ENCODE data around the gene RFX6.

RFX6 gene

DNA sequence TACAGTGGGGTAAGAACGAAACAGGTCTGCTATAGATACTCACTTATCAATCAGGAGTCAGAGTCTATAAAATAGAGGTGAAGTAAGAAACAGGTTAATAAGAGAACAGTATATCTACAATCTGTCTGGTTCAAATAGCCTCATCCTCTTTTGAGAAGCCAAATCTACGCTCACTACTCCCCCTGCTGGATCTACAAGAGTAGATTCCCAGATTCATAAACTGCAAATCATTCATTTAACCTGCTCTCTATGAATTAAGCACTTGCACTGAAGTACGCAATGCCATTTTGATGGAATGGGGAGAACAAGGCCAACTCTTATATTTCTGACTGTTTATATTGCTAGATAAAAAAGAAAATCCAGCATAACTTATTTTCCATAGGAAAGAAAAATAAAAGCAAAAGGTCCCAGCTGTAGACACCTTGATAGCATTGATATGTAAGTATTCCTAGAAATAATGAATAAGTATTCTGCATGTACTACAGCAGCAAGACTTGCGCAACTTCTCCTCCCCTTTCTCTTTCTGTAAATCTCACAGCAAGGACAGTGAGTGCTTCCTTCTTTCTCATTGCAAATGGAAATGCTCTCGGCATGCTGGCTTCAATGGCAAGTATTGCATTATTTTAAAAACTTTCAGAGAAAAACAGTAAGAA lies 92.3 kb downstream of the RFX6 start:
- ChIA-PET POLR2A (no interaction called here), CTCF (interaction anchor here (0.5 to 5.3 kb wide), 52 partner anchors 9 to 857 kb away, joined by 3 to 106 read pairs (median 4); partner anchors contain the start of gene RFX6)
- no peaks in the 10 kb centered on the region for H3K36me3 ChIP-seq (ENCODE audit: control insufficient read depth in 2 of 2, insufficient read depth in 1 of 2, low read length in 2 of 2)
- no peak overlapping the region for H3K27ac ChIP-seq (ENCODE audit: extremely low read depth, low read depth, low read length)
- no peaks in the 10 kb centered on the region for H3K9me3 ChIP-seq (ENCODE audit: control insufficient read depth, insufficient read depth, low read depth, low read length)
- H3K4me3 ChIP-seq (ENCODE audit: low read depth, low read length): no peak overlapping the region
- no peaks in the 10 kb centered on the region for H3K4me1 ChIP-seq (ENCODE audit: control insufficient read depth, insufficient read depth, low read length)
- no peak for TF ChIP-seq ZNF664 (tag by site-specific recombination; IDR thresholded peaks at IDR 0.05)
- TF ChIP-seq ZNF391 (tag by site-specific recombination; IDR thresholded peaks at IDR 0.05; ENCODE audit: borderline replicate concordance, low read depth): no peak
- TF ChIP-seq ZNF426 (tag by site-specific recombination; IDR thresholded peaks at IDR 0.05): no peak
- no peak for TF ChIP-seq ZNF610 (tag by site-specific recombination; IDR thresholded peaks at IDR 0.05; ENCODE audit: borderline replicate concordance)
- TF ChIP-seq, protein P1, sequence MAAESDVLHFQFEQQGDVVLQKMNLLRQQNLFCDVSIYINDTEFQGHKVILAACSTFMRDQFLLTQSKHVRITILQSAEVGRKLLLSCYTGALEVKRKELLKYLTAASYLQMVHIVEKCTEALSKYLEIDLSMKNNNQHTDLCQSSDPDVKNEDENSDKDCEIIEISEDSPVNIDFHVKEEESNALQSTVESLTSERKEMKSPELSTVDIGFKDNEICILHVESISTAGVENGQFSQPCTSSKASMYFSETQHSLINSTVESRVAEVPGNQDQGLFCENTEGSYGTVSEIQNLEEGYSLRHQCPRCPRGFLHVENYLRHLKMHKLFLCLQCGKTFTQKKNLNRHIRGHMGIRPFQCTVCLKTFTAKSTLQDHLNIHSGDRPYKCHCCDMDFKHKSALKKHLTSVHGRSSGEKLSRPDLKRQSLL (tag by site-specific recombination; IDR thresholded peaks at IDR 0.05): no peak
- TF ChIP-seq ZNF394 (tag by site-specific recombination; IDR thresholded peaks at IDR 0.05; ENCODE audit: borderline replicate concordance): no peak
- TF ChIP-seq ZNF785 (tag by site-specific recombination; IDR thresholded peaks at IDR 0.05): no peak
- no peak for TF ChIP-seq ZSCAN18 (tag by site-specific recombination; IDR thresholded peaks at IDR 0.05)
- TF ChIP-seq ZNF544 (tag by site-specific recombination; IDR thresholded peaks at IDR 0.05): no peak
- TF ChIP-seq, protein P2, sequence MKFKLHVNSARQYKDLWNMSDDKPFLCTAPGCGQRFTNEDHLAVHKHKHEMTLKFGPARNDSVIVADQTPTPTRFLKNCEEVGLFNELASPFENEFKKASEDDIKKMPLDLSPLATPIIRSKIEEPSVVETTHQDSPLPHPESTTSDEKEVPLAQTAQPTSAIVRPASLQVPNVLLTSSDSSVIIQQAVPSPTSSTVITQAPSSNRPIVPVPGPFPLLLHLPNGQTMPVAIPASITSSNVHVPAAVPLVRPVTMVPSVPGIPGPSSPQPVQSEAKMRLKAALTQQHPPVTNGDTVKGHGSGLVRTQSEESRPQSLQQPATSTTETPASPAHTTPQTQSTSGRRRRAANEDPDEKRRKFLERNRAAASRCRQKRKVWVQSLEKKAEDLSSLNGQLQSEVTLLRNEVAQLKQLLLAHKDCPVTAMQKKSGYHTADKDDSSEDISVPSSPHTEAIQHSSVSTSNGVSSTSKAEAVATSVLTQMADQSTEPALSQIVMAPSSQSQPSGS (tag by site-specific recombination; IDR thresholded peaks at IDR 0.05; ENCODE audit: low read depth): no peak
- peak; percentile 54; the same call in 1 of the 2 replicates for TF ChIP-seq CTCF (tag by site-specific recombination; IDR thresholded peaks at IDR 0.05)
- TF ChIP-seq ZBTB49 (tag by site-specific recombination; IDR thresholded peaks at IDR 0.05; ENCODE audit: low read depth): no peak
- TF ChIP-seq BCL11A (tag by site-specific recombination; IDR thresholded peaks at IDR 0.05; ENCODE audit: low read depth): no peak
- no peak for TF ChIP-seq ZBTB8A (tag by site-specific recombination; IDR thresholded peaks at IDR 0.05)
- TF ChIP-seq ZNF501 (tag by site-specific recombination; IDR thresholded peaks at IDR 0.05): no peak
- TF ChIP-seq ZNF239 (tag by site-specific recombination; IDR thresholded peaks at IDR 0.05): no peak
- TF ChIP-seq ZNF521 (tag by site-specific recombination; IDR thresholded peaks at IDR 0.05): no peak
- no peak for TF ChIP-seq MYNN (tag by site-specific recombination; IDR thresholded peaks at IDR 0.05; ENCODE audit: borderline replicate concordance)
- TF ChIP-seq, protein P3, sequence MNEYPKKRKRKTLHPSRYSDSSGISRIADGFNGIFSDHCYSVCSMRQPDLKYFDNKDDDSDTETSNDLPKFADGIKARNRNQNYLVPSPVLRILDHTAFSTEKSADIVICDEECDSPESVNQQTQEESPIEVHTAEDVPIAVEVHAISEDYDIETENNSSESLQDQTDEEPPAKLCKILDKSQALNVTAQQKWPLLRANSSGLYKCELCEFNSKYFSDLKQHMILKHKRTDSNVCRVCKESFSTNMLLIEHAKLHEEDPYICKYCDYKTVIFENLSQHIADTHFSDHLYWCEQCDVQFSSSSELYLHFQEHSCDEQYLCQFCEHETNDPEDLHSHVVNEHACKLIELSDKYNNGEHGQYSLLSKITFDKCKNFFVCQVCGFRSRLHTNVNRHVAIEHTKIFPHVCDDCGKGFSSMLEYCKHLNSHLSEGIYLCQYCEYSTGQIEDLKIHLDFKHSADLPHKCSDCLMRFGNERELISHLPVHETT (tag by site-specific recombination; IDR thresholded peaks at IDR 0.05): no peak
- TF ChIP-seq, protein P4, sequence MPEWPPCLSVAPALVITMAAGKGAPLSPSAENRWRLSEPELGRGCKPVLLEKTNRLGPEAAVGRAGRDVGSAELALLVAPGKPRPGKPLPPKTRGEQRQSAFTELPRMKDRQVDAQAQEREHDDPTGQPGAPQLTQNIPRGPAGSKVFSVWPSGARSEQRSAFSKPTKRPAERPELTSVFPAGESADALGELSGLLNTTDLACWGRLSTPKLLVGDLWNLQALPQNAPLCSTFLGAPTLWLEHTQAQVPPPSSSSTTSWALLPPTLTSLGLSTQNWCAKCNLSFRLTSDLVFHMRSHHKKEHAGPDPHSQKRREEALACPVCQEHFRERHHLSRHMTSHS (tag by site-specific recombination; IDR thresholded peaks at IDR 0.05): no peak
- no peak for TF ChIP-seq ZNF548 (tag by site-specific recombination; IDR thresholded peaks at IDR 0.05)
- no peak for TF ChIP-seq REST (tag by site-specific recombination; IDR thresholded peaks at IDR 0.05)
- TF ChIP-seq ZNF654 (tag by site-specific recombination; IDR thresholded peaks at IDR 0.05; ENCODE audit: low read depth): peak; percentile 90

Data from HEK293 (cell line).